ENCODE data around the gene CREB5. TPM values are rescaled to one million over a fixed set of nuclear protein-coding genes. Genes with fewer than 3 reads are reported as not detected.

The CREB5 gene
- total and polyA plus RNA-seq, 2 experiments from 2014 or later: 2.4 to 4.4 TPM

GRCh38 chr7:28397141-28397540 lies 15.2 kb upstream of the CREB5 start:
- no peaks in the 10 kb centered on the region for H3K36me3 ChIP-seq (ENCODE audit: insufficient read depth)
- no peak overlapping the region for H3K4me2 ChIP-seq
- Mint-ChIP-seq H3K36me3 (ENCODE audit: low read depth) (no peaks in the 10 kb centered on the region), H3K4me1 (peaks cover 4% of the 10 kb centered on the region; the same call in 1 of the 3 replicates), H3K27ac (no peak overlapping the region), H3K9me3 (no peaks in the 10 kb centered on the region), H3K4me3 (no peak overlapping the region), H3K27me3 (ENCODE audit: insufficient read depth, low read depth, poor library complexity) (no peaks in the 10 kb centered on the region)
- TF ChIP-seq, protein P1, sequence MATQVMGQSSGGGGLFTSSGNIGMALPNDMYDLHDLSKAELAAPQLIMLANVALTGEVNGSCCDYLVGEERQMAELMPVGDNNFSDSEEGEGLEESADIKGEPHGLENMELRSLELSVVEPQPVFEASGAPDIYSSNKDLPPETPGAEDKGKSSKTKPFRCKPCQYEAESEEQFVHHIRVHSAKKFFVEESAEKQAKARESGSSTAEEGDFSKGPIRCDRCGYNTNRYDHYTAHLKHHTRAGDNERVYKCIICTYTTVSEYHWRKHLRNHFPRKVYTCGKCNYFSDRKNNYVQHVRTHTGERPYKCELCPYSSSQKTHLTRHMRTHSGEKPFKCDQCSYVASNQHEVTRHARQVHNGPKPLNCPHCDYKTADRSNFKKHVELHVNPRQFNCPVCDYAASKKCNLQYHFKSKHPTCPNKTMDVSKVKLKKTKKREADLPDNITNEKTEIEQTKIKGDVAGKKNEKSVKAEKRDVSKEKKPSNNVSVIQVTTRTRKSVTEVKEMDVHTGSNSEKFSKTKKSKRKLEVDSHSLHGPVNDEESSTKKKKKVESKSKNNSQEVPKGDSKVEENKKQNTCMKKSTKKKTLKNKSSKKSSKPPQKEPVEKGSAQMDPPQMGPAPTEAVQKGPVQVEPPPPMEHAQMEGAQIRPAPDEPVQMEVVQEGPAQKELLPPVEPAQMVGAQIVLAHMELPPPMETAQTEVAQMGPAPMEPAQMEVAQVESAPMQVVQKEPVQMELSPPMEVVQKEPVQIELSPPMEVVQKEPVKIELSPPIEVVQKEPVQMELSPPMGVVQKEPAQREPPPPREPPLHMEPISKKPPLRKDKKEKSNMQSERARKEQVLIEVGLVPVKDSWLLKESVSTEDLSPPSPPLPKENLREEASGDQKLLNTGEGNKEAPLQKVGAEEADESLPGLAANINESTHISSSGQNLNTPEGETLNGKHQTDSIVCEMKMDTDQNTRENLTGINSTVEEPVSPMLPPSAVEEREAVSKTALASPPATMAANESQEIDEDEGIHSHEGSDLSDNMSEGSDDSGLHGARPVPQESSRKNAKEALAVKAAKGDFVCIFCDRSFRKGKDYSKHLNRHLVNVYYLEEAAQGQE (IDR thresholded peaks at IDR 0.05; ENCODE audit: unreplicated experiment): no peak
- TF ChIP-seq ZNF331 (CRISPR knock-in tag; IDR thresholded peaks at IDR 0.05; ENCODE audit: low read depth): no peak
- TF ChIP-seq CREB1 (CRISPR knock-in tag; IDR thresholded peaks at IDR 0.05; ENCODE audit: low read depth): no peak
- TF ChIP-seq CTCF (conservative IDR thresholded peaks at IDR 0.05; ENCODE audit: low read depth in 2 of 2): no peak
- no peak for TF ChIP-seq ZNF462 (CRISPR knock-in tag; IDR thresholded peaks at IDR 0.05)
- no peak for TF ChIP-seq EZH2 (IDR thresholded peaks at IDR 0.05; ENCODE audit: low read depth, unreplicated experiment)
- no peak for TF ChIP-seq JUNB (IDR thresholded peaks at IDR 0.05; ENCODE audit: unreplicated experiment)
- TF ChIP-seq, protein P2, sequence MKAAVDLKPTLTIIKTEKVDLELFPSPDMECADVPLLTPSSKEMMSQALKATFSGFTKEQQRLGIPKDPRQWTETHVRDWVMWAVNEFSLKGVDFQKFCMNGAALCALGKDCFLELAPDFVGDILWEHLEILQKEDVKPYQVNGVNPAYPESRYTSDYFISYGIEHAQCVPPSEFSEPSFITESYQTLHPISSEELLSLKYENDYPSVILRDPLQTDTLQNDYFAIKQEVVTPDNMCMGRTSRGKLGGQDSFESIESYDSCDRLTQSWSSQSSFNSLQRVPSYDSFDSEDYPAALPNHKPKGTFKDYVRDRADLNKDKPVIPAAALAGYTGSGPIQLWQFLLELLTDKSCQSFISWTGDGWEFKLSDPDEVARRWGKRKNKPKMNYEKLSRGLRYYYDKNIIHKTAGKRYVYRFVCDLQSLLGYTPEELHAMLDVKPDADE (IDR thresholded peaks at IDR 0.05): no peak
- H3K27ac ChIP-seq (ENCODE audit: low read depth): no peak overlapping the region
- H4K20me1 ChIP-seq (replicated peaks; ENCODE audit: insufficient read depth): no peaks in the 10 kb centered on the region
- no peaks in the 10 kb centered on the region for H3F3A ChIP-seq (replicated peaks; ENCODE audit: low read depth)
- no peak overlapping the region for H3K4me3 ChIP-seq
- H2AFZ ChIP-seq: no peak overlapping the region
- H3K9me2 ChIP-seq (ENCODE audit: insufficient read depth): no peaks in the 10 kb centered on the region
- ATAC-seq (no peak), DNase-seq (ENCODE audit: low spot score) (no peak)
- no peaks in the 10 kb centered on the region for H3K79me2 ChIP-seq (replicated peaks; ENCODE audit: insufficient read depth)
- H3K4me1 ChIP-seq (ENCODE audit: insufficient read depth): no peaks in the 10 kb centered on the region; the same call in 1 of the 2 replicates
- no peaks in the 10 kb centered on the region for H3K27me3 ChIP-seq (ENCODE audit: insufficient read depth)
